Right lobe of liver (tissue), 6 donors: ENCODE measurements around the gene TRIP4. TPM values are rescaled to one million over a fixed set of nuclear protein-coding genes. Genes with fewer than 3 reads are reported as not detected.

ENCODE experiments used
- ATAC-seq, 4 donors: fragments of 200-7000 bp; cut with Tn5 transposase; one replicate each; pipeline ENCODE4 v1.9.1; 2020; ENCODE audit warnings: mild to moderate bottlenecking in 4 of 4, moderate library complexity in 4 of 4
- DNase-seq, 3 donors: peaks; one replicate each; pipeline ENCODE4 v3.0.0-alpha.2; 2020
- H3K27ac ChIP-seq, 3 donors: fragments of 200-600 bp; one replicate each; pipeline ENCODE4 v1.8.0; 2022
- H3K27me3 ChIP-seq, 2 donors: fragments of 200-600 bp; one replicate each; pipeline ENCODE4 v1.8.0; 2022
- H3K36me3 ChIP-seq, 4 donors: fragments of 200-600 bp; sonication (generic) in 1 of 4; one replicate each; pipeline versions ENCODE4 v1.5.1 to v1.8.0; 2017 to 2022; ENCODE audit warnings: control low read depth in 1 of 4
- H3K4me1 ChIP-seq, 4 donors: fragments of 200-600 bp; sonication (generic) in 1 of 4; one replicate each; pipeline versions ENCODE4 v1.5.1 to v1.8.0; 2017 to 2022; ENCODE audit warnings: control low read depth in 1 of 4
- H3K4me3 ChIP-seq, 3 donors: fragments of 200-600 bp; one replicate each; pipeline ENCODE4 v1.8.0; 2022
- H3K9me3 ChIP-seq, 4 donors: fragments of 200-600 bp; sonication (generic) in 1 of 4; one replicate each; pipeline versions ENCODE4 v1.5.1 to v1.8.0; 2017 to 2022; ENCODE audit warnings: control low read depth in 1 of 4
- CTCF ChIP-seq, 4 donors: fragments of 200-600 bp in 3 of 4; fragments of 450-650 bp in 1 of 4; IDR thresholded peaks; one replicate each; pipeline versions ENCODE4 v1.5.1 to v1.8.0; 2016 to 2022; ENCODE audit warnings: antibody characterized with exemption in 4 of 4, mild to moderate bottlenecking in 2 of 4
- POLR2A ChIP-seq: fragments of 450-650 bp; IDR thresholded peaks from one replicate; pipeline ENCODE4 v1.6.1; 2017; ENCODE audit warnings: antibody characterized with exemption, mild to moderate bottlenecking
- WGBS: methylation state at CpG from one replicate; pipeline ENCODE4 v1.1.6; 2018; ENCODE audit warnings: low coverage, low lambda C conversion rate; ENCODE audit not compliant: insufficient coverage; ENCODE audit errors: missing lambda C conversion rate; 5-methylcytosine and 5-hydroxymethylcytosine counted together
- intact Hi-C, 2 donors: fragments of 100-400 bp; cut with DNase I; formaldehyde crosslinking; loops; one replicate each; pipeline versions ENCODE4 v1.11.2 to v1.14.1; 2022
- total RNA-seq, 6 experiments: library from RNA; depleted of rRNA in 2 of 6; stranded (reverse); fragments of >200 nt in 2 of 6; fragmentation: NEBNext Ultra II Directional in 3 of 6; extraction: Animal tissue kit (Norgen Biotek cat#: 25700) in 3 of 6; gene quantifications; one replicate each; pipeline versions ENCODE4 v1.1.0 to v1.2.4, GENCODE V29; 2016 to 2023
- donor health status: DM: no; HTN: yes; CAD: no.
- donor health status: DM: no; HTN: no; CAD: no.
- donor health status: DM: no; HTN: no; CAD: no.
- donor health status: DM: no; HTN: yes; CAD: no.
- donor health status: DM: no; HTN: yes; CAD: no.

Gene TRIP4
- total RNA-seq, 6 experiments from 2014 or later = 4.2 to 12.5 (median 9.5) TPM

DNA sequence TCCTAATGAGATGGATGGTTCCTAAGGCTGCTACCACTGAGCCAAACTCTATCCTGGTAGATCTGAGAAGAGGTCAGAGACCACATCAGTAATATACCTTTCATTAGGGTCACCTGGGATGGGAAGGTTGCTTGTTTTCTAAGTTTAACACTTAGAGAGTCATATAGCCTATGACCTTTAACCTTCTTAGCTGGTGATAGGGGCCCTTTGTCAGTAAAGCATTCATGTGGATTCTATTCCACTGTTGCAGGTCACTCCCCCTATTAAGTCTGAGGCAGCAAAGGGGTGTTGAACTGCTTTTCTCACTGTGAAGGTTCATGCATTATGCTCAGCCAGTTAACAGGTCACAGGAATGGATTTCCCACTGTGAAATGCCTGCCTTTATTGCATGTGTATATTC is 66.6 kb downstream of the TRIP4 start:
- no peak for ATAC-seq
- TF ChIP-seq POLR2A = no peak
- no peak for TF ChIP-seq CTCF (IDR thresholded peaks at IDR 0.05)
- intact Hi-C loops = no loop called here
- peaks cover 0 to 46% (median 17%) of the 10 kb centered on the region in 4 donors for H3K4me1 ChIP-seq
- peaks cover 0 to 4% (median 0%) of the 10 kb centered on the region in 4 donors for H3K36me3 ChIP-seq
- H3K27me3 ChIP-seq = no peaks in the 10 kb centered on the region
- H3K9me3 ChIP-seq = no peaks in the 10 kb centered on the region
- DNase-seq = no peak
- no peak overlapping the region for H3K4me3 ChIP-seq
- H3K27ac ChIP-seq = no peak overlapping the region

- Histone ChIP-seq H3K4me3 (peak overlapping the region in 1 of 3 donors; percentile 2), H3K4me1 (peaks cover 0 to 46% (median 19%) of the 10 kb centered on the region in 4 donors), H3K27ac (peak overlapping the region in 2 of 3 donors; percentile 4 to 55), H3K36me3 (no peaks in the 10 kb centered on the region), H3K27me3 (no peaks in the 10 kb centered on the region), H3K9me3 (peaks cover 0 to 2% (median 0%) of the 10 kb centered on the region in 4 donors)
- DNase-seq = no peak
- WGBS = 51% methylated on average over 3 of the region's 3 CpGs
- intact Hi-C loops = no loop called here
- peak in 1 of 4 donors; percentile 2 for ATAC-seq
- no peak for TF ChIP-seq POLR2A
- TF ChIP-seq CTCF (IDR thresholded peaks at IDR 0.05) = no peak
Observed at GRCh38 chr15:64455961-64456371, 68.3 kb downstream of the TRIP4 start.

- DNase-seq (no peak), ATAC-seq (peak; percentile 37 to 53 (median 48))
- TF ChIP-seq CTCF (IDR thresholded peaks at IDR 0.05) (no peak), POLR2A (no peak)
- peak overlapping the region in 1 of 3 donors; percentile 2 for H3K4me3 ChIP-seq
- peaks cover 0 to 2% (median 0%) of the 10 kb centered on the region in 4 donors for H3K9me3 ChIP-seq
- H3K36me3 ChIP-seq = no peaks in the 10 kb centered on the region
- intact Hi-C loops = no loop called here
- H3K27me3 ChIP-seq = no peaks in the 10 kb centered on the region
- H3K27ac ChIP-seq = peak overlapping the region; percentile 0 to 55 (median 4)
- peaks cover 0 to 48% (median 20%) of the 10 kb centered on the region in 4 donors for H3K4me1 ChIP-seq
- 40% methylated on average over 1 of the region's 1 CpG for WGBS
Observed at GRCh38 chr15:64456634-64457108, 69.0 kb downstream of the TRIP4 start.

DNA sequence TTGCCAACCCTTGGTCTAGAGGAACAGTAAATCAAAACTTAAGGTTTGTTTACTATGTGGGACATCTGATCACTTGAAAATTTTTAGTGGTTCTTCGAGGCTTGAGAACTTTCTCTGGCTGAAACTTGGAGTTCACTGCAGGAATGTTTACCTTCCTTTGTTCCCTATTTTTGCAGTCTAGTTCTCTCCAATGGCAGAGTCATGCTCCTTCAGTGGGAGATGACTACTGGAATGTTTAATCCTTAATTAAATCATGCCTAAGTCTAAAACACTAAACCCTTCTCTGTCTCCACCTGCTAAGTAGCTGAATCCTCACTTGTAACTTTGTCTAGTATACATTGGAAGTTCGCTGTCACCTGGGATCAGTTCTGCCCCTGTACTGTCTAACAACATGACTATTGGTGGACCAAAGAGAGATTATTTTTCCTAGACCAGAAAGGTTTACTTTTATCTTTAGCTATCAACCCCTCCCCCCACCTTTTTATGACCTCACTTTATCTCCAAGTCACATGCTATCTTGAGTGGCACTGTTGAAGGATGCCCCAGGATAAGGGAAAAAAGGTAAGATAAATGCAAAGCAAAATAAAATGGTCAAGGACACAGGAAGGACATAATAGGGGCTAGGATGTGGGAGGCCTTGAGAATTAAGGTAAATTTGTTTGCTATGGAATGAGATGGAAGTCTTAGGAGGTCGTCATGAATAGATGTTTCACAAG is 71.6 kb downstream of the TRIP4 start:
- intact Hi-C loops = no loop called here
- DNase-seq = no peak
- no peak overlapping the region for H3K27ac ChIP-seq

More for the DNA sequence above, 71.6 kb downstream of the TRIP4 start:
- Histone ChIP-seq H3K4me3 (no peak overlapping the region), H3K36me3 (no peaks in the 10 kb centered on the region), H3K27me3 (no peaks in the 10 kb centered on the region), H3K9me3 (peaks cover 0 to 2% (median 0%) of the 10 kb centered on the region in 4 donors), H3K4me1 (peaks cover 0 to 50% (median 15%) of the 10 kb centered on the region in 4 donors)
- TF ChIP-seq POLR2A = no peak
- TF ChIP-seq CTCF (IDR thresholded peaks at IDR 0.05) = no peak
- WGBS = 62% methylated on average over 3 of the region's 3 CpGs
- no peak for ATAC-seq
